HG02571 (cell line): ENCODE measurements around the gene LRRC58.
"Not testable (repeated sequence)": the region's sequence is repeated elsewhere in the genome, so short reads cannot be mapped to it uniquely, and the experiment has no call there.

Experiments
- ATAC-seq: cut with Tn5 transposase; IDR thresholded peaks from one replicate; pipeline ENCODE4 v1.9.1; 2021; ENCODE audit warnings: mild to moderate bottlenecking, moderate library complexity; ENCODE audit not compliant: unreplicated experiment

LRRC58 gene

DNA sequence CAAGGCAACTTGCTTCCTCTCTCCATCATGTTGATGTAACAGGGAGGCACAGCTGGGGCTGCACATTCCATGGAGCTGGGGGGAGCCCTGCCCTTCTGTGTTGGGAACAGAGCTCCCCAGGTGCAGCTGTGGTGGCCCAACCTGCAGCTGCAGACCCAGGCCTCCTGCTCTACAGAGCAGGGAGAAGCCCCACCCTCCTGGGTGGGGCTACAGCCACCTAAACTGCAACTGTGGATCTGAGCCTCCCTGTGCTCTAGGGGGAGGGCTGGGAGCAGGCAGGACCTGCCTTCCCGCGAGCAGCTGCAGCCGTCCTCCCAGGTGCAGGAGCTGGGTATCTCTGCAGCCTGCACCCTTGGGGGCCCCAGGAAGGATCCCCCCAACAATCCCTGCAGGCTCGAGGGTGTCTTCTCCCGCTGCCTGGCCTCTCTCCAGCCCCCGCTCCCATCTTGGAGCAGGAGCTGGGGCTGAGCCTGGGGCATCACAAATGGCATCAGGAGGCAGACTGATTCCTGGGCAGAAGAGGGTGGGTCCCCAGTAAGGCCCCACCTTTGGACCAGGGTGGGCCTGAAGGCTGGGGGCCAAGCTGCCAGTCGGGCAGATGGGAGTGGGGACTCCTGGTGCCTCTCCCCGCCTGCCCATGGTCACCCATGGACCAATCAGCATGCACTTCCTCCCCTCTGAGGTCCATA, 7.4 kb downstream of the LRRC58 start:
- no peak for ATAC-seq

DNA sequence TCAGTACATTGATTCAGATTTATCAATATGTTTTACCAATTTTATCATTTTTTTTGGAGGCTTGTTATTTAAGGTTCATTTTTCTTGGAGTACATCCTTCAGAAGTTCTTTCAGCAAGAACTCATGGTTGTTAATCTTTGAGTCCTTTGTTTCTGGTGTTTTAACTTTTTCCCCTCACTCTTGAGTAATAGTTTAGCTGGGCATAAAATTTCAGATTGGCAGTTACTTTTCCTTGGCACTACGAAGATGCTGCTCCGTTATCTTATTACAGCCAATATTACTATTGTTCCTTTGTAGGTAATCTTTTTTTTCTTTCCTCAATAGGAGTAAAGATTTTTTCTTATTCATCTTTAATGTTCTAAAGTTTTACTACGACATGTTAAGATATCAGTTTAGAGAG, 9.8 kb downstream of the LRRC58 start:
- ATAC-seq: no peak

- ATAC-seq: no peak
Measured at GRCh38 chr3:120338517-120338916, 10.6 kb downstream of the LRRC58 start.

DNA sequence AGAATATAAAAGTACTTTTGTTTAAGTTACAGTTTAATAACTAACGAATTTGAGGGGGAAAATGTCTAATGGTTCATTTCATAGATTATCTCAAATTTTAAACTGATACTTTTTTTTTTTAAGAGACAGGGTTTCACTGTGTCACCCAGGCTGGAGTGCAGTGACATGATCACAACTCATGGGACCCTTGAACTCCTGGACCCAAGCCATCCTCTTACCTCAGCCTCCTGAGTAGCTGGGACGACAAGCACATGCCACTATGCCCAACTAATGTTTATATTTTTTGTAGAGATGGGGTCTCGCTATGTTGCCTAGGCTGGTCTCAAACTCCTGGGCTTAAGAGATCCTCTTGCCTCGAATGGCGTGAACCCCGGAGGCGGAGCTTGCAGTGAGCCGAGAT, 16.5 kb downstream of the LRRC58 start:
- no peak for ATAC-seq

- no peak for ATAC-seq
Measured at GRCh38 chr3:120331076-120331475, 18.1 kb downstream of the LRRC58 start.

GRCh38 chr3:120326784-120327183, 22.4 kb downstream of the LRRC58 start:
- ATAC-seq: no peak

- no peak for ATAC-seq
Measured at GRCh38 chr3:120324190-120324589, 25.0 kb downstream of the LRRC58 start.

DNA sequence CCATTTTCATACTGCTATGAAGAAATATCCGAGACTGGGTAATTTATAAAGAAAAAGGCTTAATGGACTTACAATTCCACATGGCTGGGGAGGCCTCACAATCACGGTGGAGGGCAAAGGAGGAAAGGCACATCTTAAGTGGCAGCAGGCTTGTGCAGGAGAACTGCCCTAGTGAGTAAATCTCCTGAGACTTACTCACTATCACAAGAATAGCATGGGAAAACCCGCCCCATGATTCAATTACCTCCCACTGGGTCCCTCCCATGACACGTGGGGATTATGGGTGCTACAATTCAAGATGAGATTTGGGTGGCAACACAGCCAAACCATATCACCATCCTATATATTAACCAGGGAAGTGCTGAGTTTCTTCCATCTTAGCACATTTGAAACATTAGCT, 25.4 kb downstream of the LRRC58 start:
- ATAC-seq: not testable (repeated sequence)

- ATAC-seq: no peak
Measured at GRCh38 chr3:120311863-120312794, 37.0 kb downstream of the LRRC58 start.

- ATAC-seq: no peak
Measured at GRCh38 chr3:120306519-120307455, 42.4 kb downstream of the LRRC58 start.

DNA sequence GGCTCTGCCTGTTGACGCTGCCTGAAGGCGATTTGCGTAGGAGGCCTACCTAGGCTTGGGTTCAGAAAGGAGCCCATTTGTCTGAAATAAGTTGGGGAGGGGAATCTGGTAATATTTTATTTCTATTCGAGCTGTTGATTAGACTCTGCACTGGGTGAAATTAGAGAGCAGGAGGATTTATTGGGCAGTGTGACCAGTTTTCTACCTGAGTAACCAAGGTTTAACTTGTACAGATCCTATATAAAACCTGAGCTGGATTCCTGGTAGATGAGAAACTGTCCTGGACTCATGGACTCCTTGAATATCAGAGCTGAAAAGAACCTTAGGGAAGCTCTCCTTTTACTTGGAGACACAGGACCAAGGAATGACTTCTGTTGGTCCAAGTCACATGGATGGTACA, 44.5 kb downstream of the LRRC58 start:
- ATAC-seq: no peak

DNA sequence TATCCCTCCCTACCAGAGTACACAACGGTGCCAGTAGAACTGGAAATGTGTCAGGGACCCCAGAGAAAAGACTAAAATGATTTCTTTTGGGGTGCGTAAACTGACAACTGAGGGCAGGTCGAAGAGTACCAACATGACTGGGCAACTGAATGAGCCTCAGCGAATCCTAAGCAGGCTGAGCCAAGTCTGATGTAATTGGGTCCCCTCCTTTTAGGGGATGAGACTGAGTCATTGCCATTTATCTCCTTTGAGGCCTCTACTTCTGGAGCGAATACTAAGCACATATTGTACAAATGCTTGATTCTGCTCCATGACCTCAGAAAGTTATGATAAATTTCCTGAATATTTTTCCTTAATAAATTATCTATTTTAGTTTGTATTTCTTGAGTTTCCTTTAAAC, 46.8 kb downstream of the LRRC58 start:
- ATAC-seq: no peak

DNA sequence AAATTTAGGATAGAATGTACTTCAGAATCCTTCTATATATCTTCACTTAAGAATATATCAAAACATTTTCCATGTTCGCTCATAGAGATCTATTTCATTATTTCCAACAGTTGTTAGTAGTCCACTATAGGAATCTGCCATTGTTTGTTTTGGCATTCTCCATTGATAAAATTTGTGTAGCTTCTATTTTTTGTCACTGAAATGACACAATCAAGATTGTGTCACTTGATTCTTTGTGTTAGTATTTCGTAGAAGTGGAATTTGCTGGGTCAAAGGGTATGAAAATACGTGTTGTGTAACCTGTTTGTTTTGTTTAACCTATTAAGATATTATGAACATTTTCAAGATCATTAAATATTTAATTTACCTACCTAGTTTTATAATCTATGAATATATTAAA, 48.2 kb downstream of the LRRC58 start:
- no peak for ATAC-seq

DNA sequence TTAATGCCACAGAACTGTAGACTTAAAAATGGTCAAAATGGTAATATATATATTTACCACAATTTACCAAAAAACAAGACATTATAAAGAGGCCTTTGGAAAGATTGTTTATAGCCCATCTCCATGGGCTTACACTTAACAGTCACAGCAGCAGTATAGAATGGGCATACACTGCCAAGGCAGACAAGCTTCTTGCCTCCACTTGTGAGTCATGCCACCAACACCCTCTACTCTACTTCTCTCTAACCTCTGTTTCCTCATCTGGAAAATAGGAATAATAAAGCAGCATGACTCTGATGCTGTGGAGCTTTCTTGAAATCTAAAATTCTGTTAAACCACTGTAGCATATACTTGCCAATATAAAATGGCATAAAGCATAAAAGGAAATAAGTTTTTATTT, 49.8 kb downstream of the LRRC58 start:
- ATAC-seq: no peak

DNA sequence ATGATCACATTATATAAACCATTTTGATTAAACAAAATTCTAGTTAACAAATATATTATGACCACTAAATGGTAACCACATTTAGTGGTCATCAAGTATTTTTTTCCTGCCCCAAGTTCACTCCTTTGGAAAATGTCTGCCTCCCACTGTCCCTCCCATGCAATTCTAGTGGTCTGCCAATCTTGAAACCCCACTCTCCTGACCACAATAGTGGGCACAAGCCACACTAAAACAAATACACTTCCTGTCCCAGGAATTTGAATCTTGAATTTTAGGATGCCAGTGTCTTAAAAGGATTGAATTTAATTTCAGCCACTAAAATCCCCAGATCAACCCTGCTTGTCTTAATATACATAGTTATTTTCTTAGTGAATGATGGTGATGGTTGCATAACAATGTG, 50.2 kb downstream of the LRRC58 start:
- no peak for ATAC-seq

- not testable (repeated sequence) for ATAC-seq
Measured at GRCh38 chr3:120291552-120291951, 57.6 kb downstream of the LRRC58 start.

DNA sequence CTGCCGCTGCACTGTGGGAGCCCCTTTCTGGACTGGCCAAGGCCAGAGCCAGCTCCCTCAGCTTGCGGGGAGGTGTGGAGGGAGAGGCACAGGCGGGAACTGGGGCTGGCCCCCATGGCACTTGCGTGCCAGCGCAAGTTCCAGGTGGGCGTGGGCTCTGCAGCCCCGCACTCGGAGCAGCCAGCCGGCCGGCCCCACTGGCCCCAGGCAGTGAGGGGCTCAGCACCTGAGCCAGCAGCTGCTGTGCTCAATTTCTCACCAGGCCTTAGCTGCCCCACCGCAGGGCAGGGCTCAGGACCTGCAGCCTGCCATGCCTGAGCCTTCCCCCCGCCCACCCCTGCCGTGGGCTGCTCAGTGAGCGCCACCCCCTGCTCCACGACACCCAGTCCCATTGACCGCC, 59.5 kb downstream of the LRRC58 start:
- no peak for ATAC-seq

GRCh38 chr3:120286465-120286864, 62.7 kb downstream of the LRRC58 start:
- ATAC-seq: no peak

- no peak for ATAC-seq
Measured at GRCh38 chr3:120285508-120285841, 63.7 kb downstream of the LRRC58 start.

DNA sequence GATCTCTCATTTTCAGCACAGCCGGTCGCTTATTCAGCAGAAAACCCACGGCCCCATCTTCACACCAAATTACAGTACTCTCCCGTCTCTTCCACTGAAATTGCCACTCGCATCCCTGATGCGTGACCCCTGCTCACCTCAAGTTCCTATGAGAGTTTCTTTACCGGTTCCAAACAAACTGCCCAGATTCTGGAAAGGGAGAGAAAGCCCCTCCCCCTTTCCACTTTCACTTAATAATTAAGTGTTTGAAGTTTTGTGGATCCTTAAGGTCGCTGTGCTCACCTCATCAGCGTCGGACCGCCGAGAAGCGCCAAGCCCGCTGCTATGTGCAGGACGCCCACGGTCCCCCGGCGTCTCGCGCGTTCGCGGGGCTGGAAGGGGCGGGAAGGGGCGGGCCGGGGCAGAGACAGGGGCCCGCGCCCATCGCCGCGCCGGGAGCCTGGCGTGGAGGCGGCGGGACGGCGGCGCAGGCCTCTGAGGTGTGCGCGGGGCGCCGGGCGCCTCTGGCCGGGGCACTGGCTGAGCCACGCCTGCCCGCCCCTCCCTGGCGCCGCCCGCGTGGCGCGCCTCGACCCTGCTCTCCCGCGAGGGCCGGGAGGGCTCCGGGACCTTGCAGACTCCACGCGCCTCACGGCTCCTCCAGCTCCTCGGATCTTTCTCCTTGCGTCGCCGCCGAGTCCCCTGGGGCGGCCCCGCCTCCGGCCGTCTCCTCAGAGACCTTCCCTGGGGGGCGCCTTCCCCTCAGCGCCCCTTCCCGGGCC, 64.2 kb downstream of the LRRC58 start, which contains the start of gene GPR156:
Gene GPR156 (minus strand): TSS at position 476 of the 761 bp plus-strand sequence. CDS start 41,124 bp downstream, outside the sequence.
- no peak for ATAC-seq
